NCI-H1417 treated with DMSO at 0.1 percent for 48 hours (cell line): Measurements from ENCODE around the gene DNAJB13.

Experiments used
- DNase-seq: peaks from one replicate; lab custom pipeline; 2025; lab: John Stamatoyannopoulos, UW

DNAJB13 gene

GRCh38 chr11:74015919-74016684 lies 65.3 kb downstream of the DNAJB13 start:
- no peak for DNase-seq

DNA sequence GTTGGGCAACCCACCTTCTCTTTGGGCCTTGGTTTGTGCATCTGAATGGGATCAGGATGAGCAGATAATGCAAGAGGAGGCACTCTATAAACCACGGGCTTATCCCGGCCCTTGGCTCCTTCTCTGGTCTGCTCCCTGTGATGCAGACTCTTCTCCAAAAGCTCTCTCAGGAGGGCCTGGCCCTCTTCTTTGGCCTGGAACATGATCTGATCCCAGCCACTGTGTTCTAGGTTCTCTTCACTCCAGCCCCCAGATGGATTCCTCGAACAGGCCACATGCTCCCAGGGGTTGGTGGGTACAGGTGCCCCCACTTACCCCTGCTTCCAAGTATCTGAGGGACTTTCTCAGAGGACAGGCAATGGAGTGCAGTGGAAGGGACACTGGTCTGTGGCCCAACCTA lies 66.8 kb downstream of the DNAJB13 start:
- DNase-seq = no peak

DNA sequence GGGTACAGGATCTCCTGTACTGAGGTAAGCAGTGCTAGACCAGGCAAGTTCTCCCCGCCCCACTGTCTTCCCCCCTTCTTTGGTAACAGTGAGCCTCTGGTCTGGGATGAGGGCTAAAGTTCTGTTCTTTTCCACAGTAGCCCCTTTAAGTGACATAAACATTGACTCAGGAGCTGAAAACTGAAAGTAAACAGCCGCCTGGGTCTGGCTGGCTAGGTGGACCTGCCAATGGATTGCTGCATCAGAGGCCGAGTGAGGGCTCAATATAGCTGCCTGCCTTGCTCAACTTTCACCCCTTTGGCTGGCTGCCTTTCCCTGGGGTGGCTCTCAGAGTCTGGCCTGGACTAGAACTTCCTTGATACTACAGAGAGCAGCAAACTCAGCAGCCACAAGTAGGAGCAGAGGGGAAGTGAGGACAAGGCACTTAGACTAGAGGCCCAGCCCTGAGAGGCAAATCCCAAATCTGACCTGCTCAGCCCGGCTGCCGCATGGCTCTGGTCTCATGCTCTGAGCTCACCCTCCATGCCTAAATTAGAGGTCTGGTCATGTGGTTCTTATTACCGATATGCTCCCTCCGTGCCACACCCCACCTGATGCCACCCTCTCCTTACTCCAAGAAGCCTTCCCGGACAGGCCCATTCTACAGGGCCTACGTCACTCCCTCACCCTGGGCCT lies 67.6 kb downstream of the DNAJB13 start:
- DNase-seq = no peak

DNA sequence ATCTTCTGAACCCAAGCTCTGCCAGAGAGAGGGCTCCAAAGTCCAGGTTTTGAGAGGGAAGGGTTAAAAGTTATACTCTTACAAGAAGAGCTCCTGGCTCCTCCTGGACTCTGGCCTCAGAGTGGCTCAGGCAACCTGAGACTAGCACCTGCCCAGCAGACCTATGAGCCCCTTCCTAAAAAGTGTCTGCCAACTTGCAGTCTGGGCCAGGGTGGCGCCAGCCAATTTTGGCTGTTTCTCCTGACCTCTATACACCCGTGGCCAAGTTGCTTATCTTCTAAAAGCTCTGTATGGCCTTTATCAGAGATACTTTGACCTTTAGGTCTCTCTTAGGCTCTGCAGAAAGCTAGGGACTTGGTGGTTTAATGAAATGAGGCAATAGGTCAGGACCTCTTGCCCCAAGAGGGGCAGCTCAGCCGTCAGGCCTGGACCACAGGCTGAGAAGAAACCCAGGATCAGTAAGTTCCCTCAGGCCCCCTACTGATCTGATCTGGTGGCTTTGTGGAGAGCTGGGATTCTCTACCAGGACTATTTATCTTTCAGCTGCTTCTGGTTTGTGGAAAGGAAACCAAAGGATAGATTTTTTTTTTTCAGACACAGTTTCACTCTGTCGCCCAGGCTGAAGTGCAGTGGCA lies 68.4 kb downstream of the DNAJB13 start:
- no peak for DNase-seq

DNA sequence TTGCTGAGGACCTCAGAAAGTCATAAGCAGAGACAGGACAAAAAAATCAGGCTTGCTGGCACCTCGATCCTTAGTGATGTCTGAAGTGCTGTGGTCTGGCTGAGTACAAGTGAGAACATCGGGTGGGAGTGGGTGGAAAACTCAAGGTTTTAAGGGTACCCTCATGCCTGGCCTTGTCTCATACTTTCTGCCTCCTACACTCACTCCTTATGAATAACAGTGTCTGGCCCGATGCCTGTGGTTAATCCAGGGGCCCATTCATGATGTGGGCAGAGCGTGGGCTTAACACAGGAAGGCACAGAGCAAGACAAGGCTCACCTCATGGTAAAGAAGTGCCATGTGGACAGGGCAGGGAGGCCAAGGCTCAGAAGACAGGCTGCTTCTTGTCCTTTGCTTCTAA lies 69.0 kb downstream of the DNAJB13 start:
- no peak for DNase-seq
